NCI-H2227 (cell line): Measurements from ENCODE around the gene POLE3.
A peak's percentile ranks its signal among the peaks of the same experiment; 100 is the strongest.
"Not testable (repeated sequence)": the region's sequence is repeated elsewhere in the genome, so short reads cannot be mapped to it uniquely, and the experiment has no call there.

Experiments
- DNase-seq: peaks from one replicate; lab custom pipeline; 2025; ENCODE audit not compliant: unreplicated experiment; lab: John Stamatoyannopoulos, UW

POLE3 gene

GRCh38 chr9:113379094-113379828 is 31.2 kb downstream of the POLE3 start:
- not testable (repeated sequence) for DNase-seq

GRCh38 chr9:113376634-113377567 is 33.6 kb downstream of the POLE3 start, which contains the start of gene HDHD3:
Gene HDHD3, minus strand, starts transcription at chr9:113376986. Its CDS starts 2,632 bp downstream, at chr9:113374354.
- peak; percentile 85 for DNase-seq

GRCh38 chr9:113375057-113376023 is 35.1 kb downstream of the POLE3 start:
- DNase-seq: no peak

- DNase-seq: no peak
Observed at GRCh38 chr9:113373676-113374392, 36.6 kb downstream of the POLE3 start.

GRCh38 chr9:113373256-113373655 is 37.2 kb downstream of the POLE3 start:
- DNase-seq: peak; percentile 4

- no peak for DNase-seq
Observed at GRCh38 chr9:113372059-113372458, 38.4 kb downstream of the POLE3 start.

GRCh38 chr9:113370806-113371325 is 39.6 kb downstream of the POLE3 start:
- no peak for DNase-seq

- no peak for DNase-seq
Observed at GRCh38 chr9:113369855-113370140, 40.7 kb downstream of the POLE3 start.

- no peak for DNase-seq
Observed at GRCh38 chr9:113368982-113369854, 41.3 kb downstream of the POLE3 start.

- no peak for DNase-seq
Observed at GRCh38 chr9:113368348-113368981, 42.0 kb downstream of the POLE3 start.

GRCh38 chr9:113365652-113366051 is 44.8 kb downstream of the POLE3 start:
- DNase-seq: not testable (repeated sequence)

GRCh38 chr9:113364951-113365350 is 45.5 kb downstream of the POLE3 start:
- no peak for DNase-seq

- no peak for DNase-seq
Observed at GRCh38 chr9:113363336-113363735, 47.1 kb downstream of the POLE3 start.

- DNase-seq: no peak
Observed at GRCh38 chr9:113361304-113362018, 49.0 kb downstream of the POLE3 start.

- no peak for DNase-seq
Observed at GRCh38 chr9:113360242-113360842, 50.1 kb downstream of the POLE3 start.

- no peak for DNase-seq
Observed at GRCh38 chr9:113359385-113359784, 51.1 kb downstream of the POLE3 start.
